Raji (cell line): ENCODE measurements around the gene TGFBR2.

Experiments
- POLR2A ChIP-seq: IDR thresholded peaks from 2 replicates; pipeline ENCODE4 v1.6.1; 2011; ENCODE audit warnings: low read depth, low read length, control low read depth; ENCODE audit not compliant: insufficient read depth

The TGFBR2 gene

GRCh38 chr3:30623351-30623750 is 16.9 kb downstream of the TGFBR2 start:
- TF ChIP-seq POLR2A = no peak

DNA sequence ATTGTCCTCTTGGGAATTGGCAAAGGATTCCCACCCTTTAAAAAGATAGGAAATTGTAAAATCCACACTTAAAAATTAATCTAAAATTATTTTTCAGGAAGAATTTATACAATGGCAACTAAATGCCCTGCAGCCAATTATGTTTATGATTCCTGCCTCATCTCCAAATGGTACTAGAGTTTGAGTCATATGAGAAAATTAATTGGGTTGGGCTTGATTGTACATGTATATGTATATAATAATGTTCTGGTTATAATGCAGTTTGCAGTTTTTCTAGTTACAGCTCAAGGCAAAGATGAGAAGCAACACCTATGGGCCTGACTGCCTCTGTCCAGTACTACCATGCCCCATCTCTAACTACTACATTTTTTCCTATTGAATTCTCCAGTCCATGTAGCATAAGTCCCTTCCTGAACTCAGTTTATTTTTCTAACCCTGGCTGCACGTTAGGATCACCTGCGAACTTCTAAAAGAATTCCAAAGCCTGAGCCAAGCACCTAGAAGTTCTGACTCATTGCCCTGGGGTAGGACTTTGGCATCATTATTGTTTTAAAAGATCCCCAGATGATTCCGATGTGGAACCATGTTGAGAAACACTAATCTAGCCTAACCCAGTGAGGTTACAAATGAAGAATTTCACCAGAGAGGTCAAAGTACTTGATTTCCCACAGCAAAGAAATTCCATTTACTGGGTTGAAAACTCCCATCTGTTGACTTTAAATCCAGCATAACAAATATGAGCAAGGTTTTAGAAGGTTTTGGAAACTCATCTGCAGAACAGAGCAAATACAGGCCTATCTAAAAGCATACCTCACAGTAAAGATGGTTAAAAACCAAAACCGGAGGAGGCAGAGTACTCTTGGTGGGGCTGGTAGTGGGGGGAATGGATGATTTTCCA is 19.4 kb downstream of the TGFBR2 start:
- TF ChIP-seq POLR2A = no peak

- TF ChIP-seq POLR2A = no peak
Measured at GRCh38 chr3:30626443-30627180, 20.2 kb downstream of the TGFBR2 start.

- no peak for TF ChIP-seq POLR2A
Measured at GRCh38 chr3:30628205-30628900, 22.0 kb downstream of the TGFBR2 start.

- no peak for TF ChIP-seq POLR2A
Measured at GRCh38 chr3:30628901-30629590, 22.6 kb downstream of the TGFBR2 start.

DNA sequence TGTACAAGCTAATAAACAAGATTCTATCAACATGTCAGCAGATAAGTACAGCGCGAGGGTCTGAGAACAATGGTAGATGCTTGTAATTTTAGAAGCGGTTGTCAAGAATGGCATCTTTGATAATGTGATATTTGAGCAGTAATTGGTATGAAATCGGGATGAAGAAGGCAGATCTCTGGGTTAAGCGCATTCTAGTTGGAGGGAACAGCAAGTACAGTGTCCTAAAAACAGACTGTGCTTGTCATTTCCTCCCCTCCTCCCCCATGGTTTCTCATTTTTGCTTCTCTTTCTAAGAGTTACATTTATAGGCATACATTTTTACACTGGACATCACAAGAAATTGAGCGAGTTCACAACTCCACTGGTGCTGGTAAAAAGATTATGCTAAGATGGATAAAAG is 23.3 kb downstream of the TGFBR2 start:
- no peak for TF ChIP-seq POLR2A

GRCh38 chr3:30630238-30631030 is 24.0 kb downstream of the TGFBR2 start:
- TF ChIP-seq POLR2A = no peak

GRCh38 chr3:30631243-30631904 is 25.0 kb downstream of the TGFBR2 start:
- no peak for TF ChIP-seq POLR2A

DNA sequence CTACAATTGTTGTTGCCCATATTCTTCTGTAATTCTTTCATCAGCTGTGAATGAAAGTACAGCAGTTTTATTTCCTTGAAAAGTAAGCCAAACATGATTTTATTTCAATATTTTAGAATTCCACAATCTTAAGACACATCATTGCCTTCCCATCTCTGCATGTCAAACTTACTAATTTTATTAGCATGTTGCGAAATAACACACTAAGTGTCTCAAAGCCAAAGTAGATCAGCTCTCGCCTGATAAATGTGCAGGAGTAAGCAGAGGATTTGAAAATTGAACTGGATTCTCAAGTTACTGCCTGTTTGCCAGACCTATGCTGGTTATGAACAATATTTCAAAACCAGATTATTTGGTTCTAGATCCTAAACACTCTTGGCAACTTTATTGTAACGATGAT is 25.7 kb downstream of the TGFBR2 start:
- TF ChIP-seq POLR2A = no peak

DNA sequence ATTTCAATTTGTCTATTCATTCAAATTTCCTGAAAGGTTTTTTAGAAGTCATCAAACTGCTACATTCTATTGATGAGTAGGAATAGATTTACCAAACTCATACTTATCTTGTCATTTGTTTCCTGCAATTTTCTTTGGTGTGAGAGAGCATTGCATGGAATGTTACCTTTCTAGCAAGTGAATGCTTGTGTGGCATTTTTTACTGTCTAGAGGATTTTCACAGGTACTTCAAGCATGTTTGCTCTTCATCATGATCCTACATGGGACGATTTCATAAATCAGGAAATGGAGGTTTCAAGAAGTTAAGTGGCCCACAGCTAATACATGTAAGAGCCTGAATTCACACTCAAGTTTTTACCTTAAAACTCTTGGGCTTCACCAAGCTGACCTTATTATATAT is 26.1 kb downstream of the TGFBR2 start:
- no peak for TF ChIP-seq POLR2A

- no peak for TF ChIP-seq POLR2A
Measured at GRCh38 chr3:30633718-30634117, 27.3 kb downstream of the TGFBR2 start.

- no peak for TF ChIP-seq POLR2A
Measured at GRCh38 chr3:30634761-30635735, 28.6 kb downstream of the TGFBR2 start.
